Cardiac muscle cell (in vitro differentiated cells and primary cell): Measurements from ENCODE around the gene TMUB1. TPM values are rescaled to one million over a fixed set of nuclear protein-coding genes. Genes with fewer than 3 reads are reported as not detected.

Experiments
- DNase-seq, 2 donors: peaks; one replicate each; pipeline versions ENCODE4 v3.0.0 to v3.0.0-alpha.2; 2010 to 2017; ENCODE audit warnings: low read depth in 1 of 2, low spot score in 1 of 2
- H3K27ac ChIP-seq: fragments of 200-600 bp; sonication (generic); 2 replicates; pipeline ENCODE4 v1.5.1; 2016
- H3K27me3 ChIP-seq: fragments of 200-600 bp; sonication (generic); 2 replicates; pipeline ENCODE4 v1.6.0; 2016; ENCODE audit warnings: control low read depth
- H3K36me3 ChIP-seq: fragments of 200-600 bp; sonication (generic); 2 replicates; pipeline ENCODE4 v1.5.1; 2016; ENCODE audit warnings: control low read depth
- H3K4me1 ChIP-seq: fragments of 200-600 bp; sonication (generic); 2 replicates; pipeline ENCODE4 v1.8.1; 2017; ENCODE audit warnings: low read depth, mild to moderate bottlenecking, mixed run types
- H3K4me3 ChIP-seq: fragments of 200-600 bp; sonication (generic); 2 replicates; pipeline ENCODE4 v1.5.1; 2016; ENCODE audit warnings: mild to moderate bottlenecking
- H3K9me3 ChIP-seq: fragments of 200-600 bp; sonication (generic); 2 replicates; pipeline ENCODE4 v1.5.1; 2017; ENCODE audit warnings: low read depth, mild to moderate bottlenecking, control low read depth
- CTCF ChIP-seq: IDR thresholded peaks from 2 replicates; pipeline ENCODE4 v1.5.1; 2012; ENCODE audit warnings: low read depth, mild to moderate bottlenecking, low read length
- polyA plus RNA-seq: library from polyadenylated mRNA; unstranded; fragments of >200 nt; fragmentation: Nextera tagmentation; extraction: Ambion mirVana; gene quantifications from 2 replicates; pipeline ENCODE4 v1.2.1, GENCODE V29; 2016
- total RNA-seq: library from RNA; depleted of rRNA; stranded (reverse); fragments of >200 nt; gene quantifications from 2 replicates; pipeline ENCODE4 v1.2.3, GENCODE V29; 2016

TMUB1 gene
- total and polyA plus RNA-seq, 2 experiments from 2014 or later, result 74.9 to 83.4 TPM

GRCh38 chr7:151064993-151065392 lies 18.3 kb downstream of the TMUB1 start:
- H3K36me3 ChIP-seq, result peaks cover 45% of the 10 kb centered on the region
- H3K4me3 ChIP-seq, result no peak overlapping the region
- peaks cover 16% of the 10 kb centered on the region for H3K4me1 ChIP-seq
- no peaks in the 10 kb centered on the region for H3K27me3 ChIP-seq
- H3K9me3 ChIP-seq, result no peaks in the 10 kb centered on the region
- H3K27ac ChIP-seq, result no peak overlapping the region
- TF ChIP-seq CTCF, result no peak
- no peak for DNase-seq

- peaks cover 40% of the 10 kb centered on the region for H3K36me3 ChIP-seq
- no peak overlapping the region for H3K4me3 ChIP-seq
- H3K27me3 ChIP-seq, result no peaks in the 10 kb centered on the region
- no peak overlapping the region for H3K27ac ChIP-seq
- no peak for TF ChIP-seq CTCF
- H3K4me1 ChIP-seq, result peaks cover 16% of the 10 kb centered on the region
- no peak for DNase-seq
- no peaks in the 10 kb centered on the region for H3K9me3 ChIP-seq
These were observed 18.8 kb downstream of the TMUB1 start for GRCh38 chr7:151064454-151064853.

- peaks cover 31% of the 10 kb centered on the region for H3K36me3 ChIP-seq
- no peaks in the 10 kb centered on the region for H3K27me3 ChIP-seq
- no peak for TF ChIP-seq CTCF
- H3K4me1 ChIP-seq, result peaks cover 25% of the 10 kb centered on the region
- no peaks in the 10 kb centered on the region for H3K9me3 ChIP-seq
- peak overlapping the region; percentile 76 for H3K27ac ChIP-seq
- H3K4me3 ChIP-seq, result peak overlapping the region; percentile 11
- DNase-seq, result peak in 1 of 2 donors; percentile 69
These were observed 20.1 kb downstream of the TMUB1 start for GRCh38 chr7:151063212-151063561.

- Histone ChIP-seq H3K27ac (peak overlapping the region; percentile 76), H3K9me3 (no peaks in the 10 kb centered on the region), H3K27me3 (no peaks in the 10 kb centered on the region), H3K36me3 (peaks cover 25% of the 10 kb centered on the region), H3K4me1 (peaks cover 25% of the 10 kb centered on the region), H3K4me3 (peak overlapping the region; percentile 11)
- DNase-seq, result peak; percentile 72 to 93
- TF ChIP-seq CTCF, result no peak
These were observed 20.7 kb downstream of the TMUB1 start for GRCh38 chr7:151062399-151063211.

- no peaks in the 10 kb centered on the region for H3K9me3 ChIP-seq
- peaks cover 20% of the 10 kb centered on the region for H3K36me3 ChIP-seq
- H3K4me3 ChIP-seq, result peak overlapping the region; percentile 12
- H3K27ac ChIP-seq, result peak overlapping the region; percentile 34
- peaks cover 27% of the 10 kb centered on the region for H3K4me1 ChIP-seq
- TF ChIP-seq CTCF, result no peak
- H3K27me3 ChIP-seq, result no peaks in the 10 kb centered on the region
- no peak for DNase-seq
These were observed 21.2 kb downstream of the TMUB1 start for GRCh38 chr7:151062111-151062398.
